RWPE2 (cell line): ENCODE data around the gene RELL1.
A peak's percentile ranks its signal among the peaks of the same experiment; 100 is the strongest.
"Not testable (repeated sequence)": the region's sequence is repeated elsewhere in the genome, so short reads cannot be mapped to it uniquely, and the experiment has no call there.

Experiments
- ATAC-seq: fragments of 200-7000 bp; cut with Tn5 transposase; 3 replicates; pipeline ENCODE4 v1.9.1; 2021; ENCODE audit warnings: low read depth
- DNase-seq: peaks from one replicate; pipeline ENCODE4 v3.0.0-alpha.2; 2020; ENCODE audit warnings: low spot score
- H3K27ac ChIP-seq: fragments of 450-650 bp; 2 replicates; pipeline ENCODE4 v1.5.1; 2017; ENCODE audit warnings: mild to moderate bottlenecking; ENCODE audit not compliant: poor library complexity, severe bottlenecking
- H3K27me3 ChIP-seq: fragments of 250-450 bp; sonication (Bioruptor Pico); 2 replicates; pipeline ENCODE4 v1.5.1; 2021; ENCODE audit warnings: mild to moderate bottlenecking, moderate library complexity; ENCODE audit not compliant: insufficient read depth, poor library complexity, severe bottlenecking
- H3K36me3 ChIP-seq: fragments of 250-450 bp; sonication (Bioruptor Pico); 2 replicates; pipeline ENCODE4 v1.5.1; 2020; ENCODE audit warnings: low read depth, mild to moderate bottlenecking, moderate library complexity
- H3K4me1 ChIP-seq: fragments of 250-450 bp; sonication (Bioruptor Pico); 2 replicates; pipeline ENCODE4 v1.5.1; 2021; ENCODE audit warnings: mild to moderate bottlenecking, moderate library complexity; ENCODE audit not compliant: insufficient read depth, poor library complexity, severe bottlenecking
- H3K4me3 ChIP-seq: fragments of 250-450 bp; sonication (Bioruptor Pico); 2 replicates; pipeline ENCODE4 v1.5.1; 2021; ENCODE audit warnings: mild to moderate bottlenecking, moderate library complexity; ENCODE audit not compliant: severe bottlenecking
- H3K9me3 ChIP-seq: fragments of 250-450 bp; sonication (Bioruptor Pico); 2 replicates; pipeline ENCODE4 v1.5.1; 2021; ENCODE audit warnings: mild to moderate bottlenecking, moderate library complexity; ENCODE audit not compliant: severe bottlenecking
- CTCF ChIP-seq: fragments of 450-650 bp; IDR thresholded peaks from one replicate; pipeline ENCODE4 v1.5.1; 2017; ENCODE audit warnings: mild to moderate bottlenecking, moderate library complexity; ENCODE audit not compliant: poor library complexity, severe bottlenecking

Gene RELL1

GRCh38 chr4:37671072-37671471 is 15.1 kb downstream of the RELL1 start:
- Histone ChIP-seq H3K36me3 (no peaks in the 10 kb centered on the region), H3K9me3 (no peaks in the 10 kb centered on the region), H3K4me1 (peaks cover 25% of the 10 kb centered on the region), H3K27me3 (no peaks in the 10 kb centered on the region), H3K27ac (no peak overlapping the region), H3K4me3 (no peak overlapping the region)
- ATAC-seq: no peak
- no peak for TF ChIP-seq CTCF
- DNase-seq: no peak

GRCh38 chr4:37670249-37670648 is 15.9 kb downstream of the RELL1 start:
- Histone ChIP-seq H3K27me3 (no peaks in the 10 kb centered on the region), H3K4me1 (peaks cover 33% of the 10 kb centered on the region), H3K36me3 (no peaks in the 10 kb centered on the region), H3K9me3 (no peaks in the 10 kb centered on the region), H3K27ac (peak overlapping the region; percentile 97), H3K4me3 (no peak overlapping the region)
- no peak for DNase-seq
- no peak for TF ChIP-seq CTCF
- no peak for ATAC-seq

- not testable (repeated sequence) for H3K36me3 ChIP-seq, ATAC-seq, H3K9me3 ChIP-seq, H3K27me3 ChIP-seq, H3K4me3 ChIP-seq, DNase-seq
- Histone ChIP-seq H3K4me1 (peaks cover 43% of the 10 kb centered on the region), H3K27ac (peak overlapping the region; percentile 97)
Observed at GRCh38 chr4:37669124-37669523, 17.1 kb downstream of the RELL1 start.

- Histone ChIP-seq H3K4me1 (peaks cover 50% of the 10 kb centered on the region), H3K36me3 (no peaks in the 10 kb centered on the region), H3K27me3 (no peaks in the 10 kb centered on the region), H3K27ac (peak overlapping the region; percentile 97), H3K9me3 (no peaks in the 10 kb centered on the region), H3K4me3 (no peak overlapping the region)
- no peak for TF ChIP-seq CTCF
- no peak for ATAC-seq
- DNase-seq: no peak
Observed at GRCh38 chr4:37667197-37668100, 18.7 kb downstream of the RELL1 start.

GRCh38 chr4:37666625-37667071 is 19.5 kb downstream of the RELL1 start:
- TF ChIP-seq CTCF: peak; percentile 22
- peak; percentile 83 for DNase-seq
- peaks cover 58% of the 10 kb centered on the region for H3K4me1 ChIP-seq

More at GRCh38 chr4:37666625-37667071, 19.5 kb downstream of the RELL1 start:
- Histone ChIP-seq H3K27me3 (no peaks in the 10 kb centered on the region), H3K27ac (peak overlapping the region; percentile 97), H3K9me3 (no peaks in the 10 kb centered on the region), H3K4me3 (no peak overlapping the region), H3K36me3 (no peaks in the 10 kb centered on the region)
- ATAC-seq: peak; percentile 93
